HPDE6-E6E7 (cell line): ENCODE results near the gene ATP1B2.
"Not testable (repeated sequence)": the region's sequence is repeated elsewhere in the genome, so short reads cannot be mapped to it uniquely, and the experiment has no call there.

ENCODE experiments used
- DNase-seq: peaks from one replicate; pipeline ENCODE4 v3.0.0; 2011; ENCODE audit warnings: missing footprints; ENCODE audit errors: extremely low spot score

ATP1B2 gene, protein sequence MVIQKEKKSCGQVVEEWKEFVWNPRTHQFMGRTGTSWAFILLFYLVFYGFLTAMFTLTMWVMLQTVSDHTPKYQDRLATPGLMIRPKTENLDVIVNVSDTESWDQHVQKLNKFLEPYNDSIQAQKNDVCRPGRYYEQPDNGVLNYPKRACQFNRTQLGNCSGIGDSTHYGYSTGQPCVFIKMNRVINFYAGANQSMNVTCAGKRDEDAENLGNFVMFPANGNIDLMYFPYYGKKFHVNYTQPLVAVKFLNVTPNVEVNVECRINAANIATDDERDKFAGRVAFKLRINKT

GRCh38 chr17:7650509-7651096, at the start of gene ATP1B2:
ATP1B2 (plus strand) TSS chr17:7650926; CDS start chr17:7651519, 593 bp downstream.
- peak; percentile 38 for DNase-seq

DNA sequence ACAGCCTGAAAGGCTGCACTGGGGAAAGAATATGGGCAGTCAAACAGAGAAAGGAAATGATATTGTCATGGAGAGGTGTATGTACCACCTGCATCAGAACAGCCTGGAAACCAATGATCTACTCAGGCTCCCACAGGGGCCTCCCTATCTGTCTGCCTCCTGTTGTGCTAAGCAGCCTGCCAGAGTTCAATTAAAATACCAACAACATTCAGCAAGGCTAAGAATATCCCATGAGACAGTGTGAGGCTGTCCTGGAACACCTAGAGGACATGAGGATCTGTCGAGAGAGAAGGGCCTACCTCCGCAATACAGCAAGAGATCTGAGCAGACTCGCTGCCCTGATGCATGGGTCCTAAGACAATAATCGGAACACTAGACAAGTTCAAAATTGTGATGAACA, 44.4 kb upstream of the ATP1B2 start:
- no peak for DNase-seq

DNA sequence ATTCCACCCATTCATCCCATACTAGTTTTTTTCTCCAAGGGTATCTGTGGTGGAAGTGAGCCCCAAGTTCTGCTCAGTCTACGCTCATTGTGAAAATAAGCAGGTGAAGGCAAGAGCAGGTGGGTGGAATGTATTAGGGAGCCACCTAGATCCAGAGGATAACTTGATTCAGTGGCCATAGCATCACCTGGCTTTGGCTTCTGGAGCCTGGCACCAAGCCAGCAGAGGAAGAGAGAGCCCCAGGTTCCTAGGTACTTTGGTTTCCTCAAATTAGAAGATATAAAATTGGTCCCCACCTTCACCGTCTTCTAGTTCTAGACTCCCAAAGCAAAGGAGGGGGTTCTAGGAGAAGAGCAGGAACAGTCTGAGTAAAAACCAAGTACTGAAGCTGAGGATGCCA, 40.1 kb upstream of the ATP1B2 start:
- no peak for DNase-seq

DNA sequence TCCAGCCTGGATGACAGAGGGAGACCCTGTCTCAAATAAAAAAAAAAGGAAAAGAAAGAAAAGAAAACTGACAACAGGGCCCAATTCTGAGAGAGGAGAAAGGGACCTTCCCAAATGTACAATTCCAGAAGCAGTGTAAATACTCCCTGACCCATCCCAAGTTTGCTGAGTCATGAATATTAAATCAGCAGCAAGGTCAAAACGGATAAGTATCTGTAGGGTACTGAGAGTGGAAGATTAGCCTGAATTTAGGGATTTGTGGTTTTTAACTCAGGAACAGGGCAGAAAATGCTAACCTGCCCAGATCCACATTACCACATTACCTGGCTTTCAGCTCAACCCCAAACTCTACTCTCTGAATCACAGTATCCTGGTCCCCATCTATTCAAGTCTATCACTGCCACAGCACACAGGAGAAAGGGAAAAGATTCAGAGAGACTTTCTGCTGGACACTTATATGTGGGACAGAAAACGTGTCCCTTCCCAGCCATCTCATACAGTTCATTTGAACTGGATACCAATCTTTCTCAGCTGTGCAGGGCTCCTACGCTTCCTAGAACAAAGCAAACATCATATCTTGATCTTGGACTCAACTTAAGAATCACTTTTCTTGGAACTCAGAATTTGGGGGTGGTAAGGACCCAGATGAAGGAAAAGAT, 39.0 kb upstream of the ATP1B2 start:
- no peak for DNase-seq

DNA sequence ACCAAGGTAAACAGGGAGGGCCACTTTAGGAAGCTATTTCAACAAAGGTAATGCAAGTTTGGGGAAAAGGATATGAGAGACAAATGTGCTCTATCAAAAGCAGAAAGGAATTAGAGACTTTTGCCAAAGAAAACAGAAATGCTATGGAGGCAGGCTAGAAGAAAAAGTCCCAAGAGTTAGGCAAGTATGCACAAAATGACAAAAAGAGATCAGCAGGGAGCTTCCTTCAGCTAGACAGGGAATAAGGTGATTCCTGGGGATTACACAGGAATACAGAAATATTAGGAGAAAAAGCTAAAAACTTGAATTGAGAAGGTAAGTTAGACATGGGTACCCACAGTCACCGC, 38.5 kb upstream of the ATP1B2 start:
- DNase-seq = no peak

- no peak for DNase-seq
Observed at GRCh38 chr17:7613769-7614424, 36.8 kb upstream of the ATP1B2 start.

DNA sequence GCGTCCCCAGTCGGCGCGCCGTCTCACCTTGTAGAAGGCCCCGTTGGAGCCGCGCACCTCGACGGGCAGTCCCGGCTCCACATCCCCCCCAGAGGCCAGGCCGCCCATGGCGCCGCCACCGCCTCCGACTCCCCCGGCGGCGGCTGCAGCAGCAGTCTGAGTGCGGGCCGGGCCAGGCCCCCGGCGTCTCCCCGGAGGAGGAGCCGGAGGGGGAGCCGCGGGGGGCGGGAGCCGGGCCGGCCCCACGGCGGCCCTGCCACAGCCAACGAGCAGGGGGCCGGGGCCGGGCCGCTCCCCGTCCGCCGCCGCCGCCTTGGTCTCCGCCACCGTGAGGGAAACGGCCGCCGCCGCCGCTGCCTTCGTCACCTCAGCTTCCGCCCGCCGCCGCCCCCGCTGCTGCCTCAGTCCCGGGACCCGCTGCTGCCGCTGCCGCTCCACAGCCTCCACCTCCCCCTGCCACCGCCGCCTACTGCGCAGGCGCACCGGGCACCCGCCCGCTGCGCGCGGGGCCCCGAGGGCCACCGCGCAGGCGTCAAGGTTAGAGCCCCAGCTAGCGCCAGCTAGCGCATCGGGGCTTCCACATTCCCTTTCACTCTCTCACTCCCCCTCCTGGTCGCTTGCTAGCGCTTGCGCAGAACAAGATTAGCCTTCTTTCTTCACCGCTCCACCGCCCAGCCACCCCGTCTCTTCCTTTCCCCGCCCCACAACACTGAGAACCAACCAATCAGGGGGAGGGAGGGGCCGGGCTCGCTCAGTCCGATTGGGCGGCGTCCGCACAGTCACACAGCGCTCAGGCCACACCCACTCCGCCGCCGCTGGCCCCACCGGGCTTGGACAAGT, 36.1 kb upstream of the ATP1B2 start, which contains the start of gene FXR2:
TSS of gene FXR2 (minus strand) at position 473 of the 840 bp plus-strand sequence. CDS start at position 108, 365 bp downstream.
- peak; percentile 100 for DNase-seq

DNA sequence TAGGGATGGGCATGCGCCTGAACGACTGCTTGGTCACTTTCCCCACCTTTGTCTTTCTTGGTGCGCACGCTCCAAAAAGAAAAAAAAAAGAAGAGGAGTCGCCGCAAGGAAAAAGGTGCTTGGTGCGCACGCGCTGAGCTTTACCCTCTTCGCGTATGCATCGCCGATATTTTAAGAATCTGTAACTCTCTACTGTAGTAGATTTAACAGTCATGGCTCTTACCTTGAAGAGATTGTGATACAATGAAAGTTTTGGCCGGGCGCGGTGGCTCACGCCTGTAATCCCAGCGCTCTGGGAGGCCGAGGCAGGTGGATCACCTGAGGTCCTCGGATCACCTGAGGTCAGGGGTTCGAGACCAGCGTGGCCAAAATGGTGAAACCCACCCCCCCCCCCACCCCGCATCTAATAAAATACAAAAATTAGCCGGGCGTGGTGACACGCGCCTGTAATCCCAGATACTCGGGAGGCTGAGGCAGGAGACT, 35.4 kb upstream of the ATP1B2 start:
- DNase-seq = no peak

- no peak for DNase-seq
Observed at GRCh38 chr17:7618608-7619007, 32.1 kb upstream of the ATP1B2 start.

DNA sequence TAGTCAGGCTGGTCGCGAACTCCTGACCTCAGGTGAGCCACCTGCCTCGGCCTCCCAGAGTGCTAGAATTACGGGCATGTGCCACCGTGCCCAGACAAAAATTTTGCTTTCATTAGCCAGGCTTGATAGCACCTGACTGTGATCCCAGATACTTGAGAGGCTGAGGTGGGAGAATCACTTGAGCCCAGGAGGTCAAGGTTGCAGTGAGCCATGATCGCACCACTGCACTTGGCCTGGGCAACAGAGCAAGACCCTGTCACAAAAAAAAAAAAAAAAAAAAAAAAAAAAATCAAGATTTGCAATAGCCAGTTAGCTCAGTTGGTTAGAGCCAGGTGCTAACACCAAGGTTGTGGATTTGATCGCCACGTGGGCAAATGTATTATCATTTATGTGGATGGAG, 29.9 kb upstream of the ATP1B2 start:
- no peak for DNase-seq

- no peak for DNase-seq
Observed at GRCh38 chr17:7623661-7624060, 27.1 kb upstream of the ATP1B2 start.

DNA sequence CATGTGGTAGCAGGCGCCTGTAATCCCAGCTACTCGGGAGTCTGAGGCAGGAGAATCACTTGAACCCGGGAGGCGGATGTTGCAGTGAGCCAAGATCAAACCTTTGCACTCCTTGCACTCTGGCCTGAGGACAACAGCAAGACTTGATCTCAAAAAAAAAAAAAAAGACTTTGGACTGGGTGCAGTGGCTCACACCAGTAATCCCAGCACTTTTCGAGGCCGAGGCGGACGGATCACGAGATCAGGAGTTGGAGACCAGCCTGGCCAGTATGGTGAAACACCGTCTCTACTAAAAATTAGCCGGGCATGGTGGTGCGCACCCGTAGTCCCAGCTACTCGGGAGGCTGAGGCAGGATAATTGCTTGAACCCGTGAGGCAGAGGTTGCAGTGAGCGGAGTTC, 25.0 kb upstream of the ATP1B2 start:
- not testable (repeated sequence) for DNase-seq

- no peak for DNase-seq
Observed at GRCh38 chr17:7626307-7626706, 24.4 kb upstream of the ATP1B2 start.

DNA sequence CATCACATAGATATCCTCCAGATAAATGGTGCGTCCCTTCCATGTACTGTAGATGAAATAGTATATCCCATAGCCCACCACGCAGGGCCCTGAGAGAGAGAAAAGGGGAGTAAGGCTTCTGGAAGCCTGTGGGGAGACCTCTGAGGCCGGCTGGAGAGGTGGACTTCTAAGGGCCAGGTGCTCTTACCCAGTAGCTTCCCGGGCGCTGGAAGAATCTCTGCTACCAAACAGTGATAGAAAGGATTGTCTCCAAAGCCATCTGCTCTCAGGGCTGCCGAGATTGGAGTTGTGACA, 23.8 kb upstream of the ATP1B2 start:
- no peak for DNase-seq

DNA sequence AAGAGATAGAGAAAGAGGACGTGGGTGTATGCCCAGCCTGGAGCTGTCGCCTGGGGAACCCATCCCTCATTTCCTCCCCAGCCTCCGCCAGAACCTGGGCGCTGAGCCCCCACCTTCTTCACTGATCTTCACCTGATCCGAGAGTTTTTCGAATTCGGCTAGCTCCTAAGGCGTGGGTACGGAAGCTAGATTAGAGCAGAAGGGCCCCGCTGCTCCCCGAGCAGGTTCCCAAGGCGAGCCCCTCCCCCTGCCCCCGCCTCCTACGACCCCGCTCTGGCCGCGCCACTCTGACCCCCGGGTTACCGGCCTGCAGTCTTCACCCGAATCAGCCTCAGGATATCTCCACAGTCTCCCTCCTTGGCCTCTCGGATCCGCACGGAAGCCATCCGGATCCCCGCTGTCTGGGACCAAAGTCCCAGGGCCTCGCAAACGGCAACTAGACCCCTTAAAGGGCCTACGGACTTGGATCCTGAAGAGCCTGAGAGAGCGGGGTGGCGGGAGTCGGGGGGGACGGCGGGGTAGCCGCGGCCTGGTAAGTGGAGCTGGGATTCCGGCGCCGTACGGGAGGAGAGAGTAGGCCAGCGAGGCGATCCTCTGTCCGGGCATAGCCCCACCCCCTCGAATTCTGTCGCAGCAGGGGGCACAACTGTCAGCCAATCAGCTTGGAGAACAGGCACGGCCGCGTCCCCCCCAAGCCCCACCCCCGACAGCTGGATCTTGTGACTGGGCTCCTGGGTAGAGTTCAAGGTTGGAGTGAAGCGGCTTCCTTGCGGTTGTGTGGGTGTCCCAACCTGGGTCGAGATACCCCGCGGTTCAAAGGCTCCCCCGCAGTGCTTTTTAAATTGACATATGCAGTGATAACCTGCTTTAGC, 23.2 kb upstream of the ATP1B2 start, which contains the start of gene SAT2:
TSS of gene SAT2 (minus strand) at position 572 of the 872 bp plus-strand sequence. CDS start at position 386, 186 bp downstream.
- peak; percentile 93 for DNase-seq

GRCh38 chr17:7629939-7630571, 20.7 kb upstream of the ATP1B2 start, which contains the start of gene SHBG:
SHBG (plus strand) TSS chr17:7630135; CDS start chr17:7630173, 38 bp downstream.
- DNase-seq = no peak

- DNase-seq = no peak
Observed at GRCh38 chr17:7631398-7632380, 19.0 kb upstream of the ATP1B2 start.

- DNase-seq = peak; percentile 51
Observed at GRCh38 chr17:7632492-7632894, 18.2 kb upstream of the ATP1B2 start.

DNA sequence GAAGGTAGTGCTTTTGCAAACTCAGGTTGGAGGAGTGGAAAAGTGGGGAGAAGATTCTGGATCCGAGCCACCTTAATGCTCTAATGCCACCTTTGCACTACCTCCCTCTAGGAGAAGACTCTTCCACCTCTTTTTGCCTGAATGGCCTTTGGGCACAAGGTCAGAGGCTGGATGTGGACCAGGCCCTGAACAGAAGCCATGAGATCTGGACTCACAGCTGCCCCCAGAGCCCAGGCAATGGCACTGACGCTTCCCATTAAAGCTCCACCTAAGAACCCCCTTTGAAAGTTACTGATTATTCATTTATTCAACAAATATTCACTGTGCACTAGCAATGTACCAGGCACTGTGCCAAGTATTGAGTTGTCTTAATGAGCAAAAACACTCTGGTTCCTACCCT, 17.6 kb upstream of the ATP1B2 start:
- no peak for DNase-seq
